HCT116 (cell line): Measurements from ENCODE around the gene SDF4. TPM values are rescaled to one million over a fixed set of nuclear protein-coding genes. Genes with fewer than 3 reads are reported as not detected.

Experiments
- ATAC-seq: fragments of 200-7000 bp; cut with Tn5 transposase; 2 replicates; pipeline ENCODE4 v1.9.1; 2020; ENCODE audit warnings: mild to moderate bottlenecking, moderate library complexity
- BruUV-seq: library from RNA; stranded (reverse); fragments of 400-500 nt; replicated peaks from 2 replicates; lab custom pipeline; 2021; lab: Mats Ljungman, UMichigan
- CTCF ChIA-PET: fragments of 300-600 bp; sonication (Branson Sonifier 250); formaldehyde crosslinking; loops from one replicate; lab custom pipeline; 2021; ENCODE audit warnings: antibody characterized with exemption; lab: Charles Lee
- POLR2A ChIA-PET: fragments of 300-600, 350-600 bp; sonication (Branson Sonifier 250); formaldehyde crosslinking; loops from one replicate; lab custom pipeline; 2021; ENCODE audit warnings: antibody characterized with exemption; lab: Charles Lee
- RAD21 ChIA-PET, 2 experiments: fragments of 300-600 bp; sonication (Branson Sonifier 250); formaldehyde crosslinking; loops; one replicate each; lab custom pipeline; 2023; ENCODE audit warnings: low total read pairs in 2 of 2; ENCODE audit not compliant: uncharacterized antibody in 2 of 2, unreplicated experiment in 2 of 2, low non-redundant PET in 1 of 2; lab: Charles Lee
- DNase-seq: peaks from one replicate; pipeline ENCODE4 v3.0.0-alpha.2; 2010; ENCODE audit warnings: low read depth, low spot score
- H2AFZ ChIP-seq: fragments of 200-600 bp; shearing (Covaris generic), sonication (generic); 2 replicates; pipeline ENCODE4 v1.6.1; 2017; ENCODE audit warnings: low read depth, mixed run types, mixed read lengths, antibody characterized with exemption, low read length; ENCODE audit not compliant: poor library complexity, severe bottlenecking
- H3K27ac ChIP-seq: 2 replicates; pipeline ENCODE4 v1.5.1; 2012; ENCODE audit warnings: low read depth, low read length
- H3K27me3 ChIP-seq: fragments of 200-600 bp; sonication (generic); 2 replicates; pipeline ENCODE4 v1.6.1; 2016; ENCODE audit warnings: mixed run types, low read length, mixed read lengths; ENCODE audit not compliant: insufficient read depth
- H3K36me3 ChIP-seq, 2 experiments: fragments of 200-500 bp in 1 of 2; fragments of 200-600 bp in 1 of 2; sonication (Bioruptor generic) in 1 of 2; sonication (generic) in 1 of 2; 2 replicates each; pipeline versions ENCODE4 v1.5.1 to v1.6.1; 2014 to 2016; ENCODE audit warnings: low read length in 2 of 2, inconsistent platforms in 1 of 2, mixed read lengths in 1 of 2, mixed run types in 1 of 2; ENCODE audit not compliant: insufficient read depth in 2 of 2, control insufficient read depth in 1 of 2
- H3K4me1 ChIP-seq, 2 experiments: fragments of 200-600 bp in 1 of 2; sonication (generic) in 1 of 2; 2 replicates each; pipeline versions ENCODE4 v1.5.1 to v1.6.1; 2012 to 2017; ENCODE audit warnings: low read length in 2 of 2, inconsistent platforms in 1 of 2, mild to moderate bottlenecking in 1 of 2, mixed read lengths in 1 of 2, mixed run types in 1 of 2, moderate library complexity in 1 of 2; ENCODE audit not compliant: insufficient read depth in 2 of 2, control insufficient read depth in 1 of 2
- H3K4me2 ChIP-seq: fragments of 200-600 bp; sonication (generic); 2 replicates; pipeline ENCODE4 v1.6.1; 2017; ENCODE audit warnings: mixed run types, low read length, mixed read lengths
- H3K4me3 ChIP-seq, 2 experiments: fragments of 200-600 bp in 1 of 2; sonication (generic) in 1 of 2; replicated peaks in 1 of 2; 2 replicates each; pipeline ENCODE4 v1.5.1; 2011 to 2016; ENCODE audit warnings: low read length in 2 of 2, control low read depth in 1 of 2, low read depth in 1 of 2, mild to moderate bottlenecking in 1 of 2, mixed read lengths in 1 of 2, mixed run types in 1 of 2
- H3K79me2 ChIP-seq: fragments of 200-600 bp; sonication (generic); 2 replicates; pipeline ENCODE4 v1.6.1; 2017; ENCODE audit warnings: mild to moderate bottlenecking, mixed run types, low read length, moderate library complexity, mixed read lengths; ENCODE audit not compliant: insufficient read depth
- H3K9ac ChIP-seq: fragments of 200-600 bp; sonication (generic); 2 replicates; pipeline ENCODE4 v1.6.1; 2016; ENCODE audit warnings: low read length, mixed read lengths
- H3K9me2 ChIP-seq: fragments of 200-600 bp; sonication (generic), shearing (Covaris generic); 2 replicates; pipeline ENCODE4 v1.6.1; 2017; ENCODE audit warnings: mixed run types, mild to moderate bottlenecking, moderate library complexity; ENCODE audit not compliant: insufficient read depth
- H3K9me3 ChIP-seq, 2 experiments: fragments of 200-500 bp in 1 of 2; fragments of 200-600 bp in 1 of 2; sonication (Bioruptor generic) in 1 of 2; sonication (generic) in 1 of 2; 2 replicates each; pipeline ENCODE4 v1.6.1; 2014 to 2017; ENCODE audit warnings: low read length in 2 of 2, mixed read lengths in 2 of 2, inconsistent platforms in 1 of 2, low read depth in 1 of 2, mild to moderate bottlenecking in 1 of 2, mixed run types in 1 of 2, moderate library complexity in 1 of 2; ENCODE audit not compliant: control insufficient read depth in 1 of 2, insufficient read depth in 1 of 2
- H4K20me1 ChIP-seq: fragments of 200-600 bp; sonication (generic), shearing (Covaris generic); 2 replicates; pipeline ENCODE4 v1.6.1; 2017; ENCODE audit warnings: mixed run types, mild to moderate bottlenecking, moderate library complexity; ENCODE audit not compliant: insufficient read depth
- ATF3 ChIP-seq: IDR thresholded peaks from 2 replicates; pipeline ENCODE4 v1.6.1; 2012
- CBX3 ChIP-seq: IDR thresholded peaks from 2 replicates; pipeline ENCODE4 v1.6.1; 2012; ENCODE audit warnings: low read depth
- CEBPB ChIP-seq: IDR thresholded peaks from 2 replicates; pipeline ENCODE4 v1.6.1; 2012; ENCODE audit warnings: low read depth
- EZH2 ChIP-seq: fragments of 200-600 bp; sonication (generic); IDR thresholded peaks from 2 replicates; pipeline ENCODE4 v1.6.1; 2017; ENCODE audit warnings: antibody characterized with exemption, mixed run types
- FOSL1 ChIP-seq: IDR thresholded peaks from 2 replicates; pipeline ENCODE4 v1.6.1; 2012; ENCODE audit warnings: low read depth
- JUND ChIP-seq: IDR thresholded peaks from 2 replicates; pipeline ENCODE4 v1.6.1; 2012
- POLR2A ChIP-seq: IDR thresholded peaks from 2 replicates; pipeline ENCODE4 v1.7.0; 2011; ENCODE audit warnings: borderline replicate concordance; ENCODE audit not compliant: insufficient read depth, insufficient read length; ENCODE audit errors: extremely low read depth
- RAD21 ChIP-seq: IDR thresholded peaks from 2 replicates; pipeline ENCODE4 v1.6.1; 2012; ENCODE audit warnings: low read depth, mild to moderate bottlenecking
- SP1 ChIP-seq: IDR thresholded peaks from 2 replicates; pipeline ENCODE4 v1.6.1; 2012; ENCODE audit warnings: low read depth
- SRF ChIP-seq: IDR thresholded peaks from 2 replicates; pipeline ENCODE4 v1.6.1; 2012; ENCODE audit warnings: low read depth
- TCF7L2 ChIP-seq: IDR thresholded peaks from 2 replicates; pipeline ENCODE4 v1.7.0; 2011; ENCODE audit warnings: borderline replicate concordance, inconsistent platforms; ENCODE audit not compliant: insufficient read depth, insufficient read length; ENCODE audit errors: extremely low read depth
- YY1 ChIP-seq: IDR thresholded peaks from 2 replicates; pipeline ENCODE4 v1.6.1; 2011; ENCODE audit warnings: low read length, low read depth, moderate library complexity, mild to moderate bottlenecking; ENCODE audit not compliant: insufficient replicate concordance; ENCODE audit errors: extremely low read depth
- ZFX ChIP-seq: fragments of 450-650 bp; IDR thresholded peaks from 2 replicates; pipeline ENCODE4 v1.6.1; 2017
- ZNF274 ChIP-seq: fragments of 200-500 bp; sonication (Bioruptor generic); IDR thresholded peaks from 2 replicates; pipeline ENCODE4 v1.6.1; 2014; ENCODE audit warnings: mild to moderate bottlenecking, low read depth, low read length, inconsistent platforms
- intact Hi-C: fragments of 100-400 bp; cut with micrococcal nuclease; formaldehyde crosslinking; loops from 2 replicates; pipeline ENCODE4 v1.10.0; 2022
- total RNA-seq: library from RNA; stranded (reverse); gene quantifications from one replicate; pipeline ENCODE4 v1.2.1, GENCODE V29; 2021; ENCODE audit not compliant: unreplicated experiment
- TF ChIP-seq, protein P1 (sequence below): IDR thresholded peaks from 2 replicates; pipeline ENCODE4 v1.6.1; 2011; ENCODE audit warnings: mild to moderate bottlenecking, low read length, moderate library complexity; ENCODE audit not compliant: insufficient replicate concordance; ENCODE audit errors: extremely low read depth
- TF ChIP-seq, protein P2 (sequence below): IDR thresholded peaks from 2 replicates; pipeline ENCODE4 v1.6.1; 2012
- TF ChIP-seq, protein P3 (sequence below), 3 experiments: fragments of 200-600 bp in 1 of 3; sonication (generic) in 1 of 3; IDR thresholded peaks in 2 of 3; conservative IDR thresholded peaks in 1 of 3; 2 replicates each; pipeline ENCODE4 v1.5.1; 2012 to 2017; ENCODE audit warnings: low read depth in 2 of 3, low read length in 2 of 3, antibody characterized with exemption in 1 of 3, borderline replicate concordance in 1 of 3, control low read depth in 1 of 3, mild to moderate bottlenecking in 1 of 3, mixed read lengths in 1 of 3, mixed run types in 1 of 3, moderate library complexity in 1 of 3; ENCODE audit not compliant: insufficient read depth in 1 of 3

The SDF4 gene
- total RNA-seq, 1 experiment from 2014 or later, result 133 TPM

GRCh38 chr1:1279028-1279427 is 47.2 kb upstream of the SDF4 start (continued):
- no peak for TF ChIP-seq RAD21
- TF ChIP-seq SRF, result no peak
- TF ChIP-seq POLR2A, result no peak

DNA sequence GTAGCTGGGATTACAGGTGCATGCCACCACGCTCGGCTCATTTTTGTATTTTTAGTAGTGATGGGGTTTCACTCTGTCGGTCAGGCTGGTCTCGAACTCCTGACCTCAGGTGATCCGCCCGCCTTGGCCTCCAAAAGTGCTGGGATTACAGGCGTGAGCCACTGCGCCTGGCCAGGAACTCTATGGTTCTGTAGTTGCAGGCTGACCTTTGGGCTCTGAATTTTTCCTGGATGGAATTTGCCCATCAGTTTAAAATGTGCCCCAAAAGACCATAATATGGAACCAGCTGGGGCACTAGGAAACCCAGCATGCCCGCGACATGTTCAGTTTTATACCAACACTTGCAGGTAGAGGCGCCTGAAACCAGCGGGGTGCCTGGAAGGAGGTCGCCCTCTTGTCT is 46.8 kb upstream of the SDF4 start:
- Histone ChIP-seq H3K79me2 (no peaks in the 10 kb centered on the region; the same call in 1 of the 2 replicates), H3K36me3 (no peaks in the 10 kb centered on the region), H3K4me3 (no peak overlapping the region), H2AFZ (no peak overlapping the region), H4K20me1 (no peaks in the 10 kb centered on the region), H3K9me2 (no peaks in the 10 kb centered on the region), H3K9ac (no peak overlapping the region), H3K27me3 (no peaks in the 10 kb centered on the region), H3K4me1 (peaks cover 6 to 32% of the 10 kb centered on the region in 2 experiments; a peak in 3 of 4 replicates), H3K9me3 (no peaks in the 10 kb centered on the region), H3K4me2 (no peak overlapping the region), H3K27ac (no peak overlapping the region)
- ChIA-PET CTCF (interaction anchor here (0.7 to 2.7 kb wide), 2 partner anchors 13 to 14 kb away, joined by 3 to 7 read pairs; no protein-coding TSS in a partner anchor), RAD21 (no interaction called here), POLR2A (no interaction called here)
- intact Hi-C loops, result no loop called here
- no TSS peak for BruUV-seq
- DNase-seq (no peak), ATAC-seq (no peak)
- no peak for TF ChIP-seq POLR2A
- TF ChIP-seq, protein P1, sequence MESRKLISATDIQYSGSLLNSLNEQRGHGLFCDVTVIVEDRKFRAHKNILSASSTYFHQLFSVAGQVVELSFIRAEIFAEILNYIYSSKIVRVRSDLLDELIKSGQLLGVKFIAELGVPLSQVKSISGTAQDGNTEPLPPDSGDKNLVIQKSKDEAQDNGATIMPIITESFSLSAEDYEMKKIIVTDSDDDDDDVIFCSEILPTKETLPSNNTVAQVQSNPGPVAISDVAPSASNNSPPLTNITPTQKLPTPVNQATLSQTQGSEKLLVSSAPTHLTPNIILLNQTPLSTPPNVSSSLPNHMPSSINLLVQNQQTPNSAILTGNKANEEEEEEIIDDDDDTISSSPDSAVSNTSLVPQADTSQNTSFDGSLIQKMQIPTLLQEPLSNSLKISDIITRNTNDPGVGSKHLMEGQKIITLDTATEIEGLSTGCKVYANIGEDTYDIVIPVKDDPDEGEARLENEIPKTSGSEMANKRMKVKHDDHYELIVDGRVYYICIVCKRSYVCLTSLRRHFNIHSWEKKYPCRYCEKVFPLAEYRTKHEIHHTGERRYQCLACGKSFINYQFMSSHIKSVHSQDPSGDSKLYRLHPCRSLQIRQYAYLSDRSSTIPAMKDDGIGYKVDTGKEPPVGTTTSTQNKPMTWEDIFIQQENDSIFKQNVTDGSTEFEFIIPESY, result no peak
- TF ChIP-seq ZNF274, result no peak
- no peak for TF ChIP-seq YY1
- TF ChIP-seq TCF7L2, result no peak
- no peak for TF ChIP-seq ATF3
- TF ChIP-seq JUND, result no peak
- TF ChIP-seq, protein P2, sequence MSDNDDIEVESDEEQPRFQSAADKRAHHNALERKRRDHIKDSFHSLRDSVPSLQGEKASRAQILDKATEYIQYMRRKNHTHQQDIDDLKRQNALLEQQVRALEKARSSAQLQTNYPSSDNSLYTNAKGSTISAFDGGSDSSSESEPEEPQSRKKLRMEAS, result no peak
- TF ChIP-seq EZH2, result no peak
- no peak for TF ChIP-seq FOSL1
- no peak for TF ChIP-seq CBX3
- TF ChIP-seq, protein P3, sequence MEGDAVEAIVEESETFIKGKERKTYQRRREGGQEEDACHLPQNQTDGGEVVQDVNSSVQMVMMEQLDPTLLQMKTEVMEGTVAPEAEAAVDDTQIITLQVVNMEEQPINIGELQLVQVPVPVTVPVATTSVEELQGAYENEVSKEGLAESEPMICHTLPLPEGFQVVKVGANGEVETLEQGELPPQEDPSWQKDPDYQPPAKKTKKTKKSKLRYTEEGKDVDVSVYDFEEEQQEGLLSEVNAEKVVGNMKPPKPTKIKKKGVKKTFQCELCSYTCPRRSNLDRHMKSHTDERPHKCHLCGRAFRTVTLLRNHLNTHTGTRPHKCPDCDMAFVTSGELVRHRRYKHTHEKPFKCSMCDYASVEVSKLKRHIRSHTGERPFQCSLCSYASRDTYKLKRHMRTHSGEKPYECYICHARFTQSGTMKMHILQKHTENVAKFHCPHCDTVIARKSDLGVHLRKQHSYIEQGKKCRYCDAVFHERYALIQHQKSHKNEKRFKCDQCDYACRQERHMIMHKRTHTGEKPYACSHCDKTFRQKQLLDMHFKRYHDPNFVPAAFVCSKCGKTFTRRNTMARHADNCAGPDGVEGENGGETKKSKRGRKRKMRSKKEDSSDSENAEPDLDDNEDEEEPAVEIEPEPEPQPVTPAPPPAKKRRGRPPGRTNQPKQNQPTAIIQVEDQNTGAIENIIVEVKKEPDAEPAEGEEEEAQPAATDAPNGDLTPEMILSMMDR (IDR thresholded peaks at IDR 0.05 in 2 of 3, conservative IDR thresholded peaks at IDR 0.05 in 1 of 3; ENCODE audit: borderline replicate concordance in 1 of 3, insufficient read depth in 1 of 3, low read depth in 2 of 3, low read length in 2 of 3), result no peak
- TF ChIP-seq CEBPB, result no peak
- TF ChIP-seq ZFX, result no peak
- no peak for TF ChIP-seq SP1
